Mesenchymal stem cell (in vitro differentiated cells and primary cell): Measurements from ENCODE around the gene CRNN.

Experiments used
- DNase-seq: peaks from one replicate; pipeline ENCODE4 v3.0.0-alpha.2; 2013
- H2AFZ ChIP-seq: one replicate; pipeline ENCODE4 v1.6.1; 2013; ENCODE audit warnings: low read depth, mild to moderate bottlenecking, control low read depth, inconsistent platforms, low read length, moderate library complexity
- H2AK5ac ChIP-seq: 2 replicates; pipeline ENCODE4 v1.6.1; 2013; ENCODE audit warnings: low read length, moderate library complexity, mild to moderate bottlenecking, inconsistent platforms; ENCODE audit not compliant: severe bottlenecking
- H2BK120ac ChIP-seq: one replicate; pipeline ENCODE4 v1.6.1; 2013; ENCODE audit warnings: low read depth, mild to moderate bottlenecking, inconsistent platforms, low read length, moderate library complexity
- H2BK12ac ChIP-seq, 2 experiments: one replicate each; pipeline ENCODE4 v1.6.1; 2013; ENCODE audit warnings: inconsistent platforms in 2 of 2, low read length in 2 of 2, mild to moderate bottlenecking in 2 of 2, moderate library complexity in 2 of 2, control low read depth in 1 of 2
- H2BK15ac ChIP-seq: one replicate; pipeline ENCODE4 v1.6.1; 2013; ENCODE audit warnings: mild to moderate bottlenecking, low read depth, inconsistent platforms; ENCODE audit not compliant: poor library complexity, severe bottlenecking
- H2BK5ac ChIP-seq: 2 replicates; pipeline ENCODE4 v1.6.1; 2013; ENCODE audit warnings: low read depth, mild to moderate bottlenecking, low read length, control low read depth, inconsistent platforms; ENCODE audit not compliant: poor library complexity, severe bottlenecking
- H3K14ac ChIP-seq, 2 experiments: one replicate each; pipeline ENCODE4 v1.6.1; 2013; ENCODE audit warnings: inconsistent platforms in 2 of 2, low read length in 2 of 2, control low read depth in 1 of 2, mild to moderate bottlenecking in 1 of 2, moderate library complexity in 1 of 2
- H3K18ac ChIP-seq, 2 experiments: one replicate each; pipeline ENCODE4 v1.6.1; 2013; ENCODE audit warnings: inconsistent platforms in 2 of 2, low read length in 2 of 2, control low read depth in 1 of 2, low read depth in 1 of 2, mild to moderate bottlenecking in 1 of 2
- H3K23ac ChIP-seq, 2 experiments: one replicate each; pipeline ENCODE4 v1.6.1; 2013; ENCODE audit warnings: inconsistent platforms in 2 of 2, low read length in 2 of 2, mild to moderate bottlenecking in 2 of 2, moderate library complexity in 2 of 2, control low read depth in 1 of 2
- H3K27ac ChIP-seq: 2 replicates; pipeline ENCODE4 v1.5.1; 2013; ENCODE audit warnings: mild to moderate bottlenecking, moderate library complexity, low read length, control low read depth, inconsistent platforms; ENCODE audit not compliant: poor library complexity, severe bottlenecking
- H3K27me3 ChIP-seq, 2 experiments: 2 replicates each; pipeline versions ENCODE4 v1.6.1 to v1.7.0; 2013; ENCODE audit warnings: low read length in 2 of 2, mild to moderate bottlenecking in 2 of 2, moderate library complexity in 2 of 2, control low read depth in 1 of 2, inconsistent platforms in 1 of 2; ENCODE audit not compliant: control insufficient read depth in 1 of 2, insufficient read depth in 1 of 2
- H3K36me3 ChIP-seq, 2 experiments: 2 replicates each; pipeline versions ENCODE4 v1.6.1 to v1.7.0; 2013; ENCODE audit warnings: low read length in 2 of 2, control low read depth in 1 of 2, inconsistent platforms in 1 of 2, low read depth in 1 of 2, mild to moderate bottlenecking in 1 of 2; ENCODE audit not compliant: insufficient read depth in 2 of 2, control insufficient read depth in 1 of 2
- H3K4ac ChIP-seq, 2 experiments: one replicate each; pipeline ENCODE4 v1.6.1; 2013; ENCODE audit warnings: inconsistent platforms in 2 of 2, low read length in 2 of 2, mild to moderate bottlenecking in 2 of 2, moderate library complexity in 2 of 2, control low read depth in 1 of 2, low read depth in 1 of 2
- H3K4me1 ChIP-seq: 2 replicates; pipeline ENCODE4 v1.6.1; 2013; ENCODE audit warnings: low read depth, low read length, control low read depth; ENCODE audit not compliant: control insufficient read depth, insufficient read depth
- H3K4me2 ChIP-seq: 2 replicates; pipeline ENCODE4 v1.6.1; 2013; ENCODE audit warnings: low read length, mild to moderate bottlenecking, inconsistent platforms; ENCODE audit not compliant: poor library complexity, severe bottlenecking
- H3K4me3 ChIP-seq, 2 experiments: 2 replicates each; pipeline versions ENCODE4 v1.5.1 to v1.7.0; 2013; ENCODE audit warnings: low read length in 2 of 2, mild to moderate bottlenecking in 2 of 2, control low read depth in 1 of 2, low read depth in 1 of 2; ENCODE audit not compliant: insufficient read depth in 1 of 2
- H3K79me1 ChIP-seq: replicated peaks from 2 replicates; pipeline ENCODE4 v1.6.1; 2013; ENCODE audit warnings: mild to moderate bottlenecking, control low read depth, low read length, inconsistent platforms; ENCODE audit not compliant: poor library complexity, severe bottlenecking
- H3K9ac ChIP-seq: 2 replicates; pipeline ENCODE4 v1.7.0; 2013; ENCODE audit warnings: mild to moderate bottlenecking, low read length, moderate library complexity
- H3K9me3 ChIP-seq: 2 replicates; pipeline ENCODE4 v1.7.0; 2013; ENCODE audit warnings: mild to moderate bottlenecking, low read length; ENCODE audit not compliant: control insufficient read depth
- H4K8ac ChIP-seq: one replicate; pipeline ENCODE4 v1.6.1; 2013; ENCODE audit warnings: inconsistent platforms, mild to moderate bottlenecking, low read length, moderate library complexity
- H4K91ac ChIP-seq: one replicate; pipeline ENCODE4 v1.6.1; 2013; ENCODE audit warnings: mild to moderate bottlenecking, low read length, inconsistent platforms
- WGBS: methylation state at CpG from one replicate; pipeline ENCODE4 v1.1.7; 2013; ENCODE audit warnings: mixed read lengths; 5-methylcytosine and 5-hydroxymethylcytosine counted together

CRNN gene

GRCh38 chr1:152459596-152460528 is 45.8 kb upstream of the CRNN start:
- Histone ChIP-seq H3K14ac (no peak overlapping the region), H3K79me1 (no peaks in the 10 kb centered on the region), H3K18ac (no peak overlapping the region), H2BK12ac (no peak overlapping the region), H3K9ac (peak overlapping the region; percentile 47), H4K8ac (no peak overlapping the region), H3K27ac (no peak overlapping the region), H3K4me3 (no peak overlapping the region), H2AK5ac (no peak overlapping the region), H2BK5ac (no peak overlapping the region), H4K91ac (no peak overlapping the region), H3K23ac (no peak overlapping the region), H2BK15ac (no peak overlapping the region), H3K9me3 (no peaks in the 10 kb centered on the region), H3K27me3 (peaks cover 0 to 8% of the 10 kb centered on the region in 2 experiments), H2BK120ac (no peak overlapping the region), H3K4ac (no peak overlapping the region), H3K4me1 (peaks cover 1% of the 10 kb centered on the region), H3K4me2 (no peak overlapping the region), H3K36me3 (no peaks in the 10 kb centered on the region), H2AFZ (no peak overlapping the region)
- peak; percentile 36 for DNase-seq
- WGBS: 34% methylated on average over 6 of the region's 8 CpGs

- Histone ChIP-seq H3K9ac (no peak overlapping the region), H2BK15ac (no peak overlapping the region), H2AK5ac (no peak overlapping the region), H2BK5ac (no peak overlapping the region), H3K36me3 (no peaks in the 10 kb centered on the region), H4K8ac (no peak overlapping the region), H3K4me3 (no peak overlapping the region), H3K27me3 (peaks cover 0 to 10% of the 10 kb centered on the region in 2 experiments), H4K91ac (no peak overlapping the region), H3K18ac (no peak overlapping the region), H2AFZ (no peak overlapping the region), H3K27ac (no peak overlapping the region), H3K79me1 (no peaks in the 10 kb centered on the region), H3K4me2 (no peak overlapping the region), H3K4me1 (peaks cover 1% of the 10 kb centered on the region), H3K14ac (no peak overlapping the region), H2BK120ac (no peak overlapping the region), H2BK12ac (no peak overlapping the region), H3K23ac (no peak overlapping the region), H3K9me3 (no peaks in the 10 kb centered on the region), H3K4ac (no peak overlapping the region)
- peak; percentile 48 for DNase-seq
- WGBS: 47% methylated on average over 11 of the region's 11 CpGs
Observed at GRCh38 chr1:152458384-152459185, 44.5 kb upstream of the CRNN start.

- Histone ChIP-seq H2BK15ac (no peak overlapping the region), H3K79me1 (no peaks in the 10 kb centered on the region), H2BK5ac (no peak overlapping the region), H3K27ac (no peak overlapping the region), H3K23ac (no peak overlapping the region), H3K4ac (no peak overlapping the region), H3K4me1 (peaks cover 1% of the 10 kb centered on the region), H3K4me3 (no peak overlapping the region), H3K27me3 (peaks cover 0 to 10% of the 10 kb centered on the region in 2 experiments), H3K4me2 (no peak overlapping the region), H2AK5ac (no peak overlapping the region), H3K9me3 (no peaks in the 10 kb centered on the region), H3K18ac (no peak overlapping the region), H3K36me3 (no peaks in the 10 kb centered on the region), H4K91ac (no peak overlapping the region), H2AFZ (no peak overlapping the region), H3K14ac (no peak overlapping the region), H2BK12ac (no peak overlapping the region), H4K8ac (no peak overlapping the region), H2BK120ac (no peak overlapping the region), H3K9ac (no peak overlapping the region)
- 31% methylated on average over 2 of the region's 2 CpGs for WGBS
- no peak for DNase-seq
Observed at GRCh38 chr1:152457561-152457960, 43.5 kb upstream of the CRNN start.

GRCh38 chr1:152457071-152457470 is 43.0 kb upstream of the CRNN start:
- Histone ChIP-seq H3K4me3 (no peak overlapping the region), H2AK5ac (no peak overlapping the region), H2BK5ac (no peak overlapping the region), H3K36me3 (no peaks in the 10 kb centered on the region), H2AFZ (no peak overlapping the region), H3K27me3 (peaks cover 0 to 15% of the 10 kb centered on the region in 2 experiments), H3K4ac (no peak overlapping the region), H3K9ac (no peak overlapping the region), H3K79me1 (no peaks in the 10 kb centered on the region), H4K8ac (no peak overlapping the region), H2BK12ac (no peak overlapping the region), H3K4me2 (no peak overlapping the region), H3K27ac (no peak overlapping the region), H4K91ac (no peak overlapping the region), H3K4me1 (peaks cover 1% of the 10 kb centered on the region), H2BK120ac (no peak overlapping the region), H2BK15ac (no peak overlapping the region), H3K14ac (no peak overlapping the region), H3K18ac (no peak overlapping the region), H3K23ac (no peak overlapping the region), H3K9me3 (no peaks in the 10 kb centered on the region)
- no CpG with 5 or more reads among the region's 1 CpG for WGBS
- no peak for DNase-seq
